Neutrophil (primary cell): ENCODE measurements around the gene SSU72.

Source experiments
- H3K27ac ChIP-seq: fragments of 200-600 bp; sonication (generic); 2 replicates; pipeline ENCODE4 v1.5.1; 2016; ENCODE audit warnings: mild to moderate bottlenecking, moderate library complexity
- H3K27me3 ChIP-seq: fragments of 200-600 bp; sonication (generic); 2 replicates; pipeline ENCODE4 v1.6.0; 2016; ENCODE audit warnings: mild to moderate bottlenecking
- H3K36me3 ChIP-seq: fragments of 200-600 bp; sonication (generic); 2 replicates; pipeline ENCODE4 v1.5.1; 2017
- H3K4me1 ChIP-seq, 2 experiments: fragments of 200-600 bp in 1 of 2; sonication (generic) in 1 of 2; 1 replicate in 1 of 2; 2 replicates in 1 of 2; pipeline versions ENCODE4 v1.5.1 to v1.6.1; 2013 to 2016; ENCODE audit warnings: low read depth in 1 of 2, low read length in 1 of 2, mild to moderate bottlenecking in 1 of 2, moderate library complexity in 1 of 2; ENCODE audit not compliant: control insufficient read depth in 1 of 2, insufficient read depth in 1 of 2
- H3K4me3 ChIP-seq, 2 experiments: fragments of 200-600 bp in 1 of 2; sonication (generic) in 1 of 2; 1 replicate in 1 of 2; 2 replicates in 1 of 2; pipeline ENCODE4 v1.5.1; 2013 to 2016; ENCODE audit warnings: low read depth in 1 of 2, low read length in 1 of 2, mild to moderate bottlenecking in 1 of 2, moderate library complexity in 1 of 2
- H3K9me3 ChIP-seq: fragments of 200-600 bp; sonication (generic); 2 replicates; pipeline ENCODE4 v1.5.1; 2016
- CTCF ChIP-seq: fragments of 200-600 bp; sonication (generic); IDR thresholded peaks from 2 replicates; pipeline ENCODE4 v1.5.1; 2016; ENCODE audit warnings: antibody characterized with exemption

The SSU72 gene

GRCh38 chr1:1594602-1595260 lies 20.1 kb upstream of the SSU72 start:
- Histone ChIP-seq H3K27ac (no peak overlapping the region), H3K4me1 (peaks cover 5 to 7% of the 10 kb centered on the region in 2 experiments), H3K36me3 (no peaks in the 10 kb centered on the region), H3K4me3 (no peak overlapping the region), H3K27me3 (peaks cover 39% of the 10 kb centered on the region), H3K9me3 (no peaks in the 10 kb centered on the region)
- no peak for TF ChIP-seq CTCF

GRCh38 chr1:1593834-1594601 lies 19.4 kb upstream of the SSU72 start:
- Histone ChIP-seq H3K9me3 (no peaks in the 10 kb centered on the region), H3K4me3 (no peak overlapping the region), H3K27me3 (peaks cover 34% of the 10 kb centered on the region), H3K4me1 (peaks cover under 1 to 1% of the 10 kb centered on the region in 2 experiments), H3K36me3 (no peaks in the 10 kb centered on the region), H3K27ac (no peak overlapping the region)
- no peak for TF ChIP-seq CTCF

GRCh38 chr1:1591452-1591851 lies 16.8 kb upstream of the SSU72 start:
- H3K9me3 ChIP-seq = no peaks in the 10 kb centered on the region
- no peaks in the 10 kb centered on the region for H3K36me3 ChIP-seq
- no peak for TF ChIP-seq CTCF
- H3K27ac ChIP-seq = no peak overlapping the region
- no peak overlapping the region for H3K4me3 ChIP-seq
- H3K27me3 ChIP-seq = peaks cover 17% of the 10 kb centered on the region
- H3K4me1 ChIP-seq = no peaks in the 10 kb centered on the region

GRCh38 chr1:1583347-1584010 lies 8.8 kb upstream of the SSU72 start:
- H3K9me3 ChIP-seq = no peaks in the 10 kb centered on the region
- TF ChIP-seq CTCF = no peak
- peaks cover 79% of the 10 kb centered on the region for H3K27me3 ChIP-seq
- H3K36me3 ChIP-seq = no peaks in the 10 kb centered on the region
- no peak overlapping the region for H3K27ac ChIP-seq
- H3K4me3 ChIP-seq = no peak overlapping the region
- no peaks in the 10 kb centered on the region for H3K4me1 ChIP-seq

- H3K27ac ChIP-seq = no peak overlapping the region
- TF ChIP-seq CTCF = no peak
- H3K4me3 ChIP-seq = no peak overlapping the region
- H3K9me3 ChIP-seq = no peaks in the 10 kb centered on the region
- H3K4me1 ChIP-seq = no peaks in the 10 kb centered on the region
- peaks cover 86% of the 10 kb centered on the region for H3K27me3 ChIP-seq
- no peaks in the 10 kb centered on the region for H3K36me3 ChIP-seq
These were observed 8.1 kb upstream of the SSU72 start for GRCh38 chr1:1582585-1583346.
